Stomach (tissue), 4 donors: Measurements from ENCODE around the gene NKG7.

ENCODE experiments used
- CTCF ChIP-seq, 7 experiments: fragments of 450-650 bp in 4 of 7; fragments of 200-600 bp in 3 of 7; sonication (generic) in 3 of 7; IDR thresholded peaks; one replicate each; pipeline ENCODE4 v1.5.1; 2016 to 2019; ENCODE audit warnings: antibody characterized with exemption in 7 of 7, control low read depth in 2 of 7, mild to moderate bottlenecking in 1 of 7
- EP300 ChIP-seq: sonication (generic); formaldehyde crosslinking; IDR thresholded peaks from one replicate; pipeline ENCODE4 v1.6.1; 2017; ENCODE audit warnings: antibody characterized with exemption
- POLR2A ChIP-seq, 4 donors: fragments of 450-650 bp; IDR thresholded peaks; one replicate each; pipeline ENCODE4 v1.6.1; 2016; ENCODE audit warnings: antibody characterized with exemption in 4 of 4, control low read depth in 2 of 4, mild to moderate bottlenecking in 1 of 4, moderate library complexity in 1 of 4

DNA sequence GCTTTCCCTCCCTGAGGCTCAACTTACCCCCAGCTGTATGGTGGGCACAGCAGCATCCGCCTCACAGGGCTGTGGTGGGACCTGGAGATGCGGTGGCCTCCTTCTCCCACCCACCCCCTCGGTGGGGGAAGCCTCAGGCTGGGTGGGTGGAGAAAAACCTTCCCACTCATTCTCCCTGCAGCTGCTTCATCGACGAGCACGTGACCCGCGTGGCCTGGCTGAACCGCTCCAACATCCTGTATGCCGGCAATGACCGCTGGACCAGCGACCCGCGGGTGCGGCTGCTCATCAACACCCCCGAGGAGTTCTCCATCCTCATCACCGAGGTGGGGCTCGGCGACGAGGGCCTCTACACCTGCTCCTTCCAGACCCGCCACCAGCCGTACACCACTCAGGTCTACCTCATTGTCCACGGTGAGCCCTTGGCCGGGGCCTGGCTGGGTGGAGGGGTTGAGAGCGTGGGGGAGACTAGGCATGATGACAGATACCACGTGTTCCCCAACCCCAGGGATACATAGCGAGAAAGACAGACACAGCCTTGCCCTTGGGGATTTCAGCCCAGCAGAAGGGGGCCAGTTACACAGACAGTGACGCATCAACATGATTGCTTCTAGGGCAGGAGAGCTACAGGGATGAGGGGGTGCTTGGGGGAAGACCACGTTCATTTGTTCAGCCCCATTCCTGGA lies 48.8 kb downstream of the NKG7 start:
- no peak for TF ChIP-seq POLR2A (IDR thresholded peaks at IDR 0.05)
- TF ChIP-seq CTCF (IDR thresholded peaks at IDR 0.05): no peak
- TF ChIP-seq EP300: no peak
